ENCODE measurements around the gene FER.

- TF ChIP-seq, protein P1, sequence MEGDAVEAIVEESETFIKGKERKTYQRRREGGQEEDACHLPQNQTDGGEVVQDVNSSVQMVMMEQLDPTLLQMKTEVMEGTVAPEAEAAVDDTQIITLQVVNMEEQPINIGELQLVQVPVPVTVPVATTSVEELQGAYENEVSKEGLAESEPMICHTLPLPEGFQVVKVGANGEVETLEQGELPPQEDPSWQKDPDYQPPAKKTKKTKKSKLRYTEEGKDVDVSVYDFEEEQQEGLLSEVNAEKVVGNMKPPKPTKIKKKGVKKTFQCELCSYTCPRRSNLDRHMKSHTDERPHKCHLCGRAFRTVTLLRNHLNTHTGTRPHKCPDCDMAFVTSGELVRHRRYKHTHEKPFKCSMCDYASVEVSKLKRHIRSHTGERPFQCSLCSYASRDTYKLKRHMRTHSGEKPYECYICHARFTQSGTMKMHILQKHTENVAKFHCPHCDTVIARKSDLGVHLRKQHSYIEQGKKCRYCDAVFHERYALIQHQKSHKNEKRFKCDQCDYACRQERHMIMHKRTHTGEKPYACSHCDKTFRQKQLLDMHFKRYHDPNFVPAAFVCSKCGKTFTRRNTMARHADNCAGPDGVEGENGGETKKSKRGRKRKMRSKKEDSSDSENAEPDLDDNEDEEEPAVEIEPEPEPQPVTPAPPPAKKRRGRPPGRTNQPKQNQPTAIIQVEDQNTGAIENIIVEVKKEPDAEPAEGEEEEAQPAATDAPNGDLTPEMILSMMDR (conservative IDR thresholded peaks at IDR 0.05), result no peak
- TF ChIP-seq ZFX (IDR thresholded peaks at IDR 0.05), result no peak
These were observed 202.6 kb downstream of the FER start for GRCh38 chr5:108950276-108950675.
